Muscle layer of colon (tissue), 2 donors: ENCODE measurements around the gene PRRC2B.
A peak's percentile ranks its signal among the peaks of the same experiment; 100 is the strongest.
"Not testable (repeated sequence)": the region's sequence is repeated elsewhere in the genome, so short reads cannot be mapped to it uniquely, and the experiment has no call there.

ENCODE experiments used
- H3K27ac ChIP-seq: one replicate; pipeline ENCODE4 v1.7.0; 2013; ENCODE audit warnings: low read depth, mild to moderate bottlenecking, low read length, moderate library complexity
- H3K27me3 ChIP-seq, 2 donors: one replicate each; pipeline ENCODE4 v1.7.0; 2013; ENCODE audit warnings: low read length in 2 of 2, mild to moderate bottlenecking in 2 of 2; ENCODE audit not compliant: insufficient read depth in 2 of 2, control insufficient read depth in 1 of 2
- H3K36me3 ChIP-seq: one replicate; pipeline ENCODE4 v1.7.0; 2013; ENCODE audit warnings: mild to moderate bottlenecking, low read length; ENCODE audit not compliant: insufficient read depth
- H3K4me1 ChIP-seq: one replicate; pipeline ENCODE4 v1.7.0; 2013; ENCODE audit warnings: mild to moderate bottlenecking, low read length; ENCODE audit not compliant: insufficient read depth
- H3K4me3 ChIP-seq, 2 donors: one replicate each; pipeline ENCODE4 v1.7.0; 2013; ENCODE audit warnings: low read length in 2 of 2, low read depth in 1 of 2, mild to moderate bottlenecking in 1 of 2, moderate library complexity in 1 of 2
- H3K9ac ChIP-seq: one replicate; pipeline ENCODE4 v1.7.0; 2013; ENCODE audit warnings: low read length
- H3K9me3 ChIP-seq: one replicate; pipeline ENCODE4 v1.7.0; 2013; ENCODE audit warnings: mild to moderate bottlenecking, low read length
- donor health status: abdominal sarcoma.
- donor health status: Adenocarcinoma of cecum.

Gene PRRC2B

DNA sequence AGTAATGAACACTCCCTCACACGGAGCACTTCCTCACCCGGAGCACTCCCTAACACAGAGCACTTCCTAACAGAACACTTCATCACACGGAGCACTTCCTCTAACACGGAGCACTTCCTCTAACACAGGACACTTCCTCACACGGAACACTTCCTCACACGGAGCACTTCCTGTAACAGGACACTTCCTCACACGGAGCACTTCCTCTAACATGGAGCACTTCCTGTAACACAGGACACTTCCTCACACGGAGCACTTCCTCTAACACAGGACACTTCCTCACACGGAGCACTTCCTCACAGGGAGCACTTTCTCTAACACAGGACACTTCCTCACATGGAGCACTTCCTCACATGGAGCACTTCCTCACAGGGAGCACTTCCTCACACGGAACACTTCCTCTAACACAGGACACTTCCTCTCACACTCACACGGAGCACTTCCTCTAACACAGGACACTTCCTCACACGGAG lies 121.7 kb downstream of the PRRC2B start:
- not testable (repeated sequence) for H3K9me3 ChIP-seq, H3K4me3 ChIP-seq, H3K27me3 ChIP-seq, H3K27ac ChIP-seq, H3K9ac ChIP-seq
- Histone ChIP-seq H3K4me1 (peaks cover 12% of the 10 kb centered on the region), H3K36me3 (peaks cover 77% of the 10 kb centered on the region)

DNA sequence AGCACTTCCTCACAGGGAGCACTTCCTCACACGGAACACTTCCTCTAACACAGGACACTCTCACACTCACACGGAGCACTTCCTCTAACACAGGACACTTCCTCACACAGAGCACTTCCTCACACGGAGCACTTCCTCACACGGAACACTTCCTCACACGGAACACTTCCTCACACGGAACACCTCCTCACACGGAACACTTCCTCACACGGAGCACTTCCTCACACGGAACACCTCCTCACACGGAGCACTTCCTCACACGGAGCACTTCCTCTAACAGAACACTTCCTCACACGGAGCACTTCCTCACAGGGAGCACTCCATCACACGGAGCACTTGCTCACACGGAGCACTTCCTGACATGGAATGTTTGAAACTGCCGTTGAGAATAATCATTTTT lies 122.2 kb downstream of the PRRC2B start:
- no peak overlapping the region for H3K4me3 ChIP-seq
- H3K27ac ChIP-seq = no peak overlapping the region
- no peaks in the 10 kb centered on the region for H3K27me3 ChIP-seq
- H3K36me3 ChIP-seq = peaks cover 77% of the 10 kb centered on the region
- H3K4me1 ChIP-seq = peaks cover 12% of the 10 kb centered on the region
- no peaks in the 10 kb centered on the region for H3K9me3 ChIP-seq
- no peak overlapping the region for H3K9ac ChIP-seq

DNA sequence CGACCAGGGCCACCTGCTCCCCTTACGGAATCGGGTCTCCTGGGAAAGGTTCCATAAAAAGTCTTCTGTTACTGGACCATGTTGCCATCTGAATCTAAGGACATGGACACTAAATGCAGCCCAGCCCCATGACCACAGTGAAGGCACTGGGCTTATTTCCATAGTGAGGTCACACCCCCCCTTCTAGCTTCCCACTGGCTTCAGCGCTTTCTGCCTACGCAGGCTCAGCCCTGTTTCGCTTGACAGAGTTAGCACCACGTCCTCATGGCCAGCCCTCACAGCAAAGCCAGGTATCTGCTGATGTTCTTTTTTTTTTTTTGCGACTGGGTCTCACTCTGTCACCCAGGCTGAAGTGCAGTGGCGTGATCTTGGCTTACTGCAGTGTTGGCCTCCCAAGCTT lies 123.0 kb downstream of the PRRC2B start:
- H3K36me3 ChIP-seq = peaks cover 78% of the 10 kb centered on the region
- H3K9ac ChIP-seq = no peak overlapping the region
- peaks cover 12% of the 10 kb centered on the region for H3K4me1 ChIP-seq
- no peak overlapping the region for H3K4me3 ChIP-seq
- no peaks in the 10 kb centered on the region for H3K9me3 ChIP-seq
- no peak overlapping the region for H3K27ac ChIP-seq
- no peaks in the 10 kb centered on the region for H3K27me3 ChIP-seq

DNA sequence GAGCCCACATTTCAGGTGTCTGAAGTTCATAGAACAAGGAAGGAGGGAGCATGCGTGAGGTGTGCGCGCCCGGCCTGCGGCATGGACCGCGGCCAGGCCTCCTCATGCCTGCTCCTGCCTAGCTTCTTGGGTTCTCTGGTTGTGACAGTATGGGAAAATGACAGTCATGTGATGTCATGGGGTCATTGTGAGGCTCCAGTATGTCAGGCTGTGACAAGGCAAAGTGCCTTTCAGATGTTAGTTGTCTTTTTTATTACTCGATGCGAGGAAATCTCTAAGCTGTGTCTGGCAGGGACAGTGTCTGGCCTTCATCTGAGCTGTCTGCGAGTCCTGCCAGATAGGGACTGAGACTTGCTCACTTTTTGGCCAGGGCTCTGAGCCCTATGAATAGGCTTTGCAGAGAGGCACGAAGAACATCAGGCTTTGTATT lies 123.9 kb downstream of the PRRC2B start:
- Histone ChIP-seq H3K27ac (peak overlapping the region; percentile 48), H3K36me3 (peaks cover 79% of the 10 kb centered on the region), H3K4me3 (no peak overlapping the region), H3K4me1 (peaks cover 12% of the 10 kb centered on the region), H3K9ac (no peak overlapping the region), H3K9me3 (no peaks in the 10 kb centered on the region), H3K27me3 (no peaks in the 10 kb centered on the region)

DNA sequence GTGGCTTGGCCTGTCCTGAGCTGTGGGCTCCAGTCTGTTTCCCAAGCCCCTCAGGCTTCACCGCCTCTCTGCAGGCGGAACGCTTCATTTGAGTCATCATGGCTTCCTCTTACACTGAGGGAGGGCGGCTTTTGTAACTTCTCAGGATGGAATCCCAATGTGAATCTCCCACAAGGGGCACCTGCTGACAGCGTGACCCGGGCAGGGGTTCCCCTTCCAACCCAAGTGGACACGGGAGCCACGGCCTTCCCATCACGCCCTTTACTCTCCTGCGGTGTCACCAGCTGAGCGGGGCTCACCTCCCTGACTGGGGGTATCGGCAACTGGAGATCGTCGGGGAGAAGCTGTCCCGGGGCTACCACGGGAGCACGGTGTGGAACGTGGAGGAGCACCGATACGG lies 124.7 kb downstream of the PRRC2B start:
- Histone ChIP-seq H3K9ac (no peak overlapping the region), H3K27ac (peak overlapping the region; percentile 48), H3K36me3 (peaks cover 82% of the 10 kb centered on the region), H3K4me3 (no peak overlapping the region), H3K9me3 (no peaks in the 10 kb centered on the region), H3K4me1 (peaks cover 12% of the 10 kb centered on the region), H3K27me3 (no peaks in the 10 kb centered on the region)

DNA sequence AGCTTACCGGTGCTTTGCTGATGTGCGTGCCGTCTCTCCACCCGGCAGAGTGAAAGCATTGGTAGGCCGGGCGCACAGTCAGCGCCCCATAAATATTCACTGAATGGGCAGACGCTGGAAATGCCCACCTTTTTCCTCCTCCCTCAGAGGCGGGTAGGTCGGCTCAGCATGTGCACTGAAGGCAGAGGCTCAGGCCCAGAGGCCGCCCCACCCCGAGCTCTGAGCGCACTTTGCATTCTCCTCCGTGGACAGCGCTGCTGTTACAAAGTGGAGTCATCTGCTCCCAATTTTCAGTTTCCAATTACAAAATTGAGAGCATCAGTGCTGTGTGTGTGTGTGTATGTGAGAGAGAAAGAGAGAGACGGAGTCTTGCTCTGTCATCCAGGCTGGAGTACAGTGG lies 126.6 kb downstream of the PRRC2B start:
- no peaks in the 10 kb centered on the region for H3K9me3 ChIP-seq
- H3K27me3 ChIP-seq = no peaks in the 10 kb centered on the region
- H3K27ac ChIP-seq = no peak overlapping the region
- H3K36me3 ChIP-seq = peaks cover 85% of the 10 kb centered on the region
- H3K4me1 ChIP-seq = peaks cover 12% of the 10 kb centered on the region
- H3K4me3 ChIP-seq = no peak overlapping the region
- no peak overlapping the region for H3K9ac ChIP-seq

DNA sequence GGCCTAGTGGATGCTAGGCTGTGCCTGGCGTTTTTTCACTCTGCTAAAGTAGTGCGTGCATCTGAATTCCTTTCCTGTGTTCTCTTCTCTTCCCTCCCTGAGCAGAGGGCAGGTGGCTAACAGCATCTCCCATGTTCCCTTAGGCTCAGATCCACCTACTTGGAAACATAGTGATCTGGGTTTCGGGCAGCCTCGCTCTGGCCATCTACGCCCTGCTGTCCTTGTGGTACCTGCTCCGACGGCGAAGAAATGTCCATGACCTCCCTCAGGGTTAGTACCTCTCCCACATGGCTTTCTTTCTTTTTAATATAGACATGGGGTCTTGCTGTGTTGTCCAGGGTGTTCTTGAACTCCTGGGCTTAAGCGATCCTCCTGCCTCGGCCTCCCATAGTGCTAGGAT lies 127.3 kb downstream of the PRRC2B start:
- no peaks in the 10 kb centered on the region for H3K9me3 ChIP-seq

DNA sequence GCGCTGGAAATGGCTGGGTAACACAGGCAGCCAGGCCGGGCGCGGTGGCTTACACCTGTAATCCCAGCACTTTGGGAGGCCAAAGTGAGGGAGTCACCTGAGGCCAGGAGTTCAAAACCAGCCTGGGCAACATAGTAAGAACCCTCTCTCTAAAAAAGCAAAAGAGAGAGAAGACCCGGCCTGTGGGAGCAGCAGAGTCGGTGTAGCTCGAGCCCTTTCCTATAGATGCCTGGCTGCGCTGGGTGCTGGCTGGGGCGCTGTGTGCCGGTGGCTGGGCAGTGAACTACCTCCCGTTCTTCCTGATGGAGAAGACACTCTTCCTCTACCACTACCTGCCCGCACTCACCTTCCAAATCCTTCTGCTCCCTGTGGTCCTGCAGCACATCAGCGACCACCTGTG lies 127.9 kb downstream of the PRRC2B start:
- no peaks in the 10 kb centered on the region for H3K27me3 ChIP-seq
- no peak overlapping the region for H3K27ac ChIP-seq
- H3K36me3 ChIP-seq = peaks cover 81% of the 10 kb centered on the region
- no peaks in the 10 kb centered on the region for H3K9me3 ChIP-seq
- H3K4me3 ChIP-seq = no peak overlapping the region
- H3K9ac ChIP-seq = no peak overlapping the region
- H3K4me1 ChIP-seq = peaks cover 12% of the 10 kb centered on the region

More for the DNA sequence above, 127.3 kb downstream of the PRRC2B start:
- Histone ChIP-seq H3K4me1 (peaks cover 12% of the 10 kb centered on the region), H3K4me3 (no peak overlapping the region), H3K9ac (no peak overlapping the region), H3K27me3 (no peaks in the 10 kb centered on the region), H3K36me3 (peaks cover 85% of the 10 kb centered on the region), H3K27ac (no peak overlapping the region)

DNA sequence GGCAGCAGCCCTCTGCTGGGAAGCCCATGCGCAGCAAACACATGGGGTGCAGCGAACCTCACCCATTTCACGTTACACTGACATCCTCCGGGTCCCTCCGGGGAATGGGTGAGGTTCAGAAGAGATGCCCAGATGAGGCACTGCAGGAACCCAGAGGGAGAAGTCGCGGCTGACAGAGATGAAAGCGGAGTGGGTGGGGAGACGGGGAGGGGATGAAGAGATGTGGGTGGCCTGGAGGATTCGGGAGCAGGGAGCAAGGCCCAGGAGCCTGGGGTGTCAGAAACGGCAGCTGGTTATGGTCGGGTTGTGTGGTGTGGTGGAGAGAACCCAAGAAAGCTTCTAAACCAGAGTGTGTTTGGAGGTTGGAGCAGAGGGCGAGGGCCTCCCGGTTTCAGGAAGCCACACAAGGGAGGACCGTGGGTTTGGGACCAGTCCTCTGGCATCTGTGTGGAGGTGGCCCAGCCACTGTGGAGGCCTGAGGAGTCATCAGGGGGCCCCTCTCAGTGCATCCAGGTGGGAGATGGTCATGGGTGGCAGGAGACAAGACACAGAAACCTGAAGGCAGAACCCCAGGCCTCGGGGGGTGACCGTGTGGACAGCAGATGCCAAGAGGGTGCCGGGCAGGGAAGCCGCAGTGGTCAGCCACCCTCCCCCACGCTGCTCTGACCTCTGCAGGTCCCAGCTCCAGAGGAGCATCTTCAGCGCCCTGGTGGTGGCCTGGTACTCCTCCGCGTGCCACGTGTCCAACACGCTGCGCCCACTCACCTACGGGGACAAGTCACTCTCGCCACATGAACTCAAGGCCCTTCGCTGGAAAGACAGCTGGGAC lies 128.6 kb downstream of the PRRC2B start:
- no peak overlapping the region for H3K27ac ChIP-seq
- H3K27me3 ChIP-seq = no peaks in the 10 kb centered on the region
- no peak overlapping the region for H3K9ac ChIP-seq
- peaks cover 11% of the 10 kb centered on the region for H3K4me1 ChIP-seq
- no peak overlapping the region for H3K4me3 ChIP-seq
- H3K9me3 ChIP-seq = no peaks in the 10 kb centered on the region
- peaks cover 80% of the 10 kb centered on the region for H3K36me3 ChIP-seq

DNA sequence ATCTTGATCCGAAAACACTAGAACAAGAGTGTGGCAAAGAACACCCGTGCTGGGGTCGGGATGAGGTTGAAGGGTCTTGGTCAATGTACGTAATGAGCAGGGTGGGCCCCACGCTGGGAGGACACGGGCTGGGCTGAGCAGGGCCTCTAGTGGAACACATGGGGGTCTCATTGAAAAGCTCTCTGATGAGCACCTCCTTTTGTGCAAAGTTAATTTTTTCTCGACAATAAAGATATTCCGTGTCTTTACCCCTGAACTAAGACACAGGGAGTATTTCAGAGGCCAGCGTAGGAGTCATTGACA lies 129.2 kb downstream of the PRRC2B start:
- H3K4me3 ChIP-seq = no peak overlapping the region
- no peaks in the 10 kb centered on the region for H3K27me3 ChIP-seq
- H3K27ac ChIP-seq = no peak overlapping the region
- H3K9ac ChIP-seq = no peak overlapping the region
- peaks cover 80% of the 10 kb centered on the region for H3K36me3 ChIP-seq
- peaks cover 5% of the 10 kb centered on the region for H3K4me1 ChIP-seq
- H3K9me3 ChIP-seq = no peaks in the 10 kb centered on the region

DNA sequence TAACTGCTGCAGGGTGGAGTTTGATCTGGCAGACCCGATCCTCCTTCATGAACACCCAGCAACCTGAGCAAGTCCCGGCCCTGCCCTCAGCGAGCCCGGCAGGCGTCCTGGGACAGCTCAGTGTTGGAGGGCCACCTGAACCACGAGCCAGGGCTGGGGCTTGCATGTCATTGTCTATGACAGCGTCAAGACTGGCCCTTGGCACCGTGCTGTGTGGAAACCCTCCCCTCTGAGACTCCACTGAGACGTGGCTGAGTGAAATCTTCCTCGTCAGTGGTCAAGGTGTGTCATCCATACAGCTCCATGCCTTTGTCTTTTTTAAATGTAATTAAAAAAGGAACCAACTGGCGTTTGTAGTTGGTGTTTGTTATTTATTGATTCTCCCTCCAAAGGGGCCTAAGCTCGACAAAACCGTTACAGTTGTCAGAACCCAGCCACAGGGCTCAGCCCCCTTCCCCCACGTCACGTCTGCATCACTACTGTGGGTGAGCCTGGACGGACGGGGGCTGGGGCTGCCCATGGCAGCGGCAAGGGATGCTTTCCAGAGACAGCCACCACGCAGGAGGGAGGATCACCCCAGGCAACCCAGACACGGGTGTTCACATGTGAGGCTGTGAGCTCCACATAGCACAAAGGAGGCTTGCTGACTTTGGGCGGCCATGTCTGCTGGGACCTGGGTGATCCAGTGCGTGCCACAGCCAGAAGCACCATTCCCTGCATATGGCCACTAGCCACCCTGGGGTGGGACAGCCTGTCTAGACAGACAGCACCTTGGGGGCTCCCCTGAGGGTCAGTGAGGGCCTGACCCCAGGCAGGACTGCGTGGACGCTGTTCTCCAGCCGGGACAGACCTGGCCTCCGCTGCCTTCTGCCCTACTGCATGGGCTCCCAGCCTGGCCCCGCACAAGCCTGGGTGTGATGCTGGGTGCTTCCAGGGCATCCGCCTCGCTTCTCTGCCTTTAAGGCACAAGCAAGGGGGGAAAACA lies 129.9 kb downstream of the PRRC2B start:
- Histone ChIP-seq H3K27me3 (no peaks in the 10 kb centered on the region), H3K4me1 (no peaks in the 10 kb centered on the region), H3K9me3 (no peaks in the 10 kb centered on the region), H3K27ac (no peak overlapping the region), H3K4me3 (no peak overlapping the region), H3K9ac (no peak overlapping the region), H3K36me3 (peaks cover 80% of the 10 kb centered on the region)
